PC-9 (cell line): Measurements from ENCODE around the gene ZMYND19. TPM values are rescaled to one million over a fixed set of nuclear protein-coding genes. Genes with fewer than 3 reads are reported as not detected.

ENCODE experiments used
- BruUV-seq: library from RNA; stranded (reverse); fragments of 400-500 nt; replicated peaks from 2 replicates; lab custom pipeline; 2021; lab: Mats Ljungman, UMichigan
- CTCF ChIA-PET: fragments of 300-600 bp; sonication (Branson Sonifier 250); formaldehyde crosslinking; loops from one replicate; lab custom pipeline; 2022; ENCODE audit warnings: antibody characterized with exemption; lab: Charles Lee
- POLR2A ChIA-PET: fragments of 300-600 bp; sonication (Branson Sonifier 250); formaldehyde crosslinking; loops from one replicate; lab custom pipeline; 2022; ENCODE audit warnings: antibody characterized with exemption; ENCODE audit not compliant: unreplicated experiment; lab: Charles Lee
- DNase-seq, 2 experiments: peaks; one replicate each; pipeline versions ENCODE4 v3.0.0 to v3.0.0-alpha.2; 2015 to 2022; ENCODE audit warnings: mixed read lengths in 1 of 2
- H2AFZ ChIP-seq: fragments of 200-600 bp; sonication (generic); 2 replicates; pipeline ENCODE4 v1.8.1; 2017; ENCODE audit warnings: antibody characterized with exemption
- H3F3A ChIP-seq: fragments of 200-600 bp; sonication (generic); 2 replicates; pipeline ENCODE4 v1.8.1; 2017; ENCODE audit warnings: antibody characterized with exemption, mild to moderate bottlenecking, low read depth; ENCODE audit not compliant: insufficient read depth
- H3K27ac ChIP-seq: fragments of 200-600 bp; sonication (generic); 2 replicates; pipeline ENCODE4 v1.6.1; 2016; ENCODE audit warnings: mixed run types
- H3K27me3 ChIP-seq: fragments of 200-600 bp; sonication (generic); 2 replicates; pipeline ENCODE4 v1.6.1; 2016; ENCODE audit warnings: low read depth, mixed run types; ENCODE audit not compliant: insufficient read depth
- H3K36me3 ChIP-seq: fragments of 200-600 bp; sonication (generic); 2 replicates; pipeline ENCODE4 v1.6.1; 2016; ENCODE audit warnings: low read depth, mixed run types
- H3K4me1 ChIP-seq: fragments of 200-600 bp; sonication (generic); replicated peaks from 2 replicates; pipeline ENCODE4 v1.6.1; 2016; ENCODE audit warnings: mixed run types; ENCODE audit not compliant: insufficient read depth
- H3K4me2 ChIP-seq: fragments of 200-600 bp; sonication (generic); 2 replicates; pipeline ENCODE4 v1.6.1; 2017; ENCODE audit warnings: mixed run types
- H3K4me3 ChIP-seq: fragments of 200-600 bp; sonication (generic); 2 replicates; pipeline ENCODE4 v1.6.1; 2016; ENCODE audit warnings: mixed run types
- H3K79me2 ChIP-seq: fragments of 200-600 bp; sonication (generic); 2 replicates; pipeline ENCODE4 v1.6.1; 2017; ENCODE audit warnings: low read depth, mixed run types
- H3K9me2 ChIP-seq: fragments of 200-600 bp; sonication (generic); 2 replicates; pipeline ENCODE4 v1.8.1; 2017; ENCODE audit warnings: mild to moderate bottlenecking; ENCODE audit not compliant: insufficient read depth
- H3K9me3 ChIP-seq: fragments of 200-600 bp; sonication (generic); 2 replicates; pipeline ENCODE4 v1.8.1; 2016; ENCODE audit warnings: low read depth; ENCODE audit not compliant: insufficient read depth
- H4K20me1 ChIP-seq: fragments of 200-600 bp; sonication (generic); 2 replicates; pipeline ENCODE4 v1.8.1; 2017; ENCODE audit not compliant: insufficient read depth
- EZH2 ChIP-seq: fragments of 200-600 bp; sonication (generic); IDR thresholded peaks from 2 replicates; pipeline ENCODE4 v1.8.0; 2017; ENCODE audit warnings: antibody characterized with exemption, low read depth
- intact Hi-C: fragments of 100-400 bp; cut with micrococcal nuclease; formaldehyde crosslinking; loops from one replicate; pipeline ENCODE4 v1.10.0; 2022; ENCODE audit not compliant: unreplicated experiment
- total RNA-seq: library from RNA; stranded (reverse); gene quantifications from 2 replicates; pipeline ENCODE4 v1.2.3, GENCODE V29; 2021
- TF ChIP-seq, protein P1 (sequence below): fragments of 200-600 bp; sonication (generic); conservative IDR thresholded peaks from 2 replicates; pipeline ENCODE4 v1.6.1; 2017; ENCODE audit warnings: mixed run types, antibody characterized with exemption, mild to moderate bottlenecking, moderate library complexity

Gene ZMYND19
- total RNA-seq, 1 experiment from 2014 or later, result 47.7 TPM

- no peak for TF ChIP-seq EZH2
- Histone ChIP-seq H3K27me3 (no peaks in the 10 kb centered on the region), H3K27ac (peak overlapping the region; percentile 10; the same call in 1 of the 2 replicates), H3F3A (peaks cover 54% of the 10 kb centered on the region), H3K4me2 (no peak overlapping the region), H3K79me2 (peaks cover 59% of the 10 kb centered on the region), H3K9me3 (no peaks in the 10 kb centered on the region), H3K4me3 (no peak overlapping the region), H2AFZ (no peak overlapping the region), H3K9me2 (no peaks in the 10 kb centered on the region), H4K20me1 (peaks cover under 1% of the 10 kb centered on the region), H3K36me3 (peaks cover 8% of the 10 kb centered on the region; the same call in 1 of the 2 replicates), H3K4me1 (peaks cover 57% of the 10 kb centered on the region)
- no peak for DNase-seq
- CTCF ChIA-PET, result no interaction called here
- intact Hi-C loops, result loop anchor here (10.0 kb wide), 1 partner anchor 181 kb away; no protein-coding TSS in a partner anchor
- no TSS peak for BruUV-seq
- POLR2A ChIA-PET, result no interaction called here
These were observed 25.1 kb upstream of the ZMYND19 start for GRCh38 chr9:137615387-137615871.

- ChIA-PET POLR2A (no interaction called here), CTCF (interaction anchor here (0.6 kb wide), 1 partner anchor 69 kb away, joined by 3 read pairs; no protein-coding TSS in a partner anchor)
- no peak for DNase-seq
- Histone ChIP-seq H3F3A (peaks cover 55% of the 10 kb centered on the region), H4K20me1 (no peaks in the 10 kb centered on the region), H3K36me3 (peaks cover 8% of the 10 kb centered on the region; the same call in 1 of the 2 replicates), H3K27me3 (no peaks in the 10 kb centered on the region), H3K9me2 (no peaks in the 10 kb centered on the region), H3K4me3 (no peak overlapping the region), H3K9me3 (no peaks in the 10 kb centered on the region), H3K79me2 (peaks cover 59% of the 10 kb centered on the region), H3K4me1 (peaks cover 57% of the 10 kb centered on the region), H2AFZ (no peak overlapping the region), H3K4me2 (no peak overlapping the region), H3K27ac (0 out of 2 replicates have a peak overlapping the region, but pooled peaks have one; percentile 10)
- BruUV-seq, result no TSS peak
- TF ChIP-seq, protein P1, sequence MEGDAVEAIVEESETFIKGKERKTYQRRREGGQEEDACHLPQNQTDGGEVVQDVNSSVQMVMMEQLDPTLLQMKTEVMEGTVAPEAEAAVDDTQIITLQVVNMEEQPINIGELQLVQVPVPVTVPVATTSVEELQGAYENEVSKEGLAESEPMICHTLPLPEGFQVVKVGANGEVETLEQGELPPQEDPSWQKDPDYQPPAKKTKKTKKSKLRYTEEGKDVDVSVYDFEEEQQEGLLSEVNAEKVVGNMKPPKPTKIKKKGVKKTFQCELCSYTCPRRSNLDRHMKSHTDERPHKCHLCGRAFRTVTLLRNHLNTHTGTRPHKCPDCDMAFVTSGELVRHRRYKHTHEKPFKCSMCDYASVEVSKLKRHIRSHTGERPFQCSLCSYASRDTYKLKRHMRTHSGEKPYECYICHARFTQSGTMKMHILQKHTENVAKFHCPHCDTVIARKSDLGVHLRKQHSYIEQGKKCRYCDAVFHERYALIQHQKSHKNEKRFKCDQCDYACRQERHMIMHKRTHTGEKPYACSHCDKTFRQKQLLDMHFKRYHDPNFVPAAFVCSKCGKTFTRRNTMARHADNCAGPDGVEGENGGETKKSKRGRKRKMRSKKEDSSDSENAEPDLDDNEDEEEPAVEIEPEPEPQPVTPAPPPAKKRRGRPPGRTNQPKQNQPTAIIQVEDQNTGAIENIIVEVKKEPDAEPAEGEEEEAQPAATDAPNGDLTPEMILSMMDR, result no peak
- no peak for TF ChIP-seq EZH2
- intact Hi-C loops, result loop anchor here (5.0 to 10.0 kb wide), 3 partner anchors 63 to 373 kb away; partner anchors contain the start of genes MRPL41, PNPLA7 and TUBB4B
These were observed 24.5 kb upstream of the ZMYND19 start for GRCh38 chr9:137614631-137615386.

GRCh38 chr9:137613738-137614523 is 23.6 kb upstream of the ZMYND19 start:
- peaks cover 63% of the 10 kb centered on the region for H3K79me2 ChIP-seq
- CTCF ChIA-PET, result no interaction called here

More at GRCh38 chr9:137613738-137614523, 23.6 kb upstream of the ZMYND19 start:
- TF ChIP-seq, protein P1, result no peak
- TF ChIP-seq EZH2, result no peak
- intact Hi-C loops, result loop anchor here (2.0 to 10.0 kb wide), 4 partner anchors 35 to 372 kb away; partner anchors contain the start of genes DPH7, MRPL41, PNPLA7 and TUBB4B
- no peak overlapping the region for H2AFZ ChIP-seq
- no peak for DNase-seq
- no peaks in the 10 kb centered on the region for H3K9me3 ChIP-seq
- H3F3A ChIP-seq, result peaks cover 57% of the 10 kb centered on the region
- peaks cover 8% of the 10 kb centered on the region; the same call in 1 of the 2 replicates for H3K36me3 ChIP-seq
- no peaks in the 10 kb centered on the region for H4K20me1 ChIP-seq
- POLR2A ChIA-PET, result no interaction called here
- peak overlapping the region; percentile 97; the same call in 1 of the 2 replicates for H3K27ac ChIP-seq
- peak overlapping the region; percentile 78 for H3K4me2 ChIP-seq
- H3K9me2 ChIP-seq, result no peaks in the 10 kb centered on the region
- H3K4me3 ChIP-seq, result no peak overlapping the region
- H3K4me1 ChIP-seq, result peaks cover 65% of the 10 kb centered on the region
- no TSS peak for BruUV-seq
- H3K27me3 ChIP-seq, result no peaks in the 10 kb centered on the region
